LNCAP (cell line): ENCODE measurements around the gene STMP1.

Experiments
- CTCF ChIP-seq: fragments of 450-650 bp; IDR thresholded peaks from 2 replicates; pipeline ENCODE4 v1.5.1; 2017; ENCODE audit warnings: mild to moderate bottlenecking

STMP1 gene

GRCh38 chr7:135708041-135708440 is 45.7 kb downstream of the STMP1 start:
- no peak for TF ChIP-seq CTCF

- no peak for TF ChIP-seq CTCF
Measured at GRCh38 chr7:135709508-135709907, 47.2 kb downstream of the STMP1 start.

- peak; percentile 76 for TF ChIP-seq CTCF
Measured at GRCh38 chr7:135710417-135711138, 48.3 kb downstream of the STMP1 start.

- TF ChIP-seq CTCF, result no peak; the same call in 1 of the 2 replicates
Measured at GRCh38 chr7:135711139-135711469, 48.8 kb downstream of the STMP1 start.

GRCh38 chr7:135712182-135712782 is 50.0 kb downstream of the STMP1 start:
- TF ChIP-seq CTCF, result no peak

- TF ChIP-seq CTCF, result no peak
Measured at GRCh38 chr7:135712796-135713195, 50.5 kb downstream of the STMP1 start.

- TF ChIP-seq CTCF, result no peak
Measured at GRCh38 chr7:135713836-135714470, 51.6 kb downstream of the STMP1 start.
